Subcutaneous abdominal adipose tissue (tissue), 5 donors: ENCODE results near the gene ZC3HAV1L.
"Not testable (repeated sequence)": the region's sequence is repeated elsewhere in the genome, so short reads cannot be mapped to it uniquely, and the experiment has no call there.

ENCODE experiments used
- H3K27ac ChIP-seq: one replicate; pipeline ENCODE4 v1.7.0; 2013; ENCODE audit warnings: low read depth, mild to moderate bottlenecking, inconsistent platforms, low read length, moderate library complexity
- H3K27me3 ChIP-seq, 5 donors: one replicate each; pipeline ENCODE4 v1.7.0; 2013; ENCODE audit warnings: low read length in 5 of 5, inconsistent platforms in 1 of 5; ENCODE audit not compliant: control insufficient read depth in 5 of 5, insufficient read depth in 4 of 5
- H3K36me3 ChIP-seq, 5 donors: one replicate each; pipeline ENCODE4 v1.7.0; 2013; ENCODE audit warnings: low read length in 5 of 5; ENCODE audit not compliant: control insufficient read depth in 5 of 5, insufficient read depth in 5 of 5
- H3K4me1 ChIP-seq, 5 donors: one replicate each; pipeline ENCODE4 v1.7.0; 2013; ENCODE audit warnings: low read length in 5 of 5, mild to moderate bottlenecking in 3 of 5, moderate library complexity in 1 of 5; ENCODE audit not compliant: control insufficient read depth in 5 of 5, insufficient read depth in 5 of 5
- H3K4me3 ChIP-seq, 5 donors: one replicate each; pipeline ENCODE4 v1.7.0; 2013; ENCODE audit warnings: low read length in 5 of 5, low read depth in 1 of 5
- H3K9ac ChIP-seq, 5 donors: one replicate each; pipeline ENCODE4 v1.7.0; 2013; ENCODE audit warnings: low read length in 5 of 5, mild to moderate bottlenecking in 4 of 5, moderate library complexity in 3 of 5
- H3K9me3 ChIP-seq, 5 donors: one replicate each; pipeline ENCODE4 v1.7.0; 2013; ENCODE audit warnings: low read length in 5 of 5; ENCODE audit not compliant: control insufficient read depth in 5 of 5
- donor health status: healthy.
- donor health status: healthy.
- donor health status: healthy.
- donor health status: healthy.
- donor health status: healthy.

Gene ZC3HAV1L

DNA sequence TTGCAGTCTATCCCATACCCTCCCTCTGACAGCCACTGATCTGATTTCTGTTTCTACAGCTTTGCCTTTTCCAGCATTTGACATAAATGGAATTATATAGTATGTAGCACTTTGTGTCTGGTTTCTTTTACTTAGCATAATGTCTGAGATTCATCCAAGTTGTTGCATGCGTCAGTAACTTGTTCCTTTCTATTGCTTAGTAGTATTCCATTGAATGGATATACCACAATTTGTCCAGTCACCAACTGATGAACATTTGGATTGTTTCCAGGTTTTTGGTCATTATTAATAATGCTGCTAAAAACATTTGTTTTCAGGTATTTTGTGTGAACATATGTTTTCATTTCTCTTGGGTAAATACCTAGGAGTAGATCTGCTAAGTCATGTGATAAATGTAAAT is 48.2 kb downstream of the ZC3HAV1L start:
- H3K4me3 ChIP-seq, result peak overlapping the region in 1 of 5 donors; percentile 30
- no peaks in the 10 kb centered on the region for H3K27me3 ChIP-seq
- H3K27ac ChIP-seq, result no peak overlapping the region
- peaks cover 4 to 9% (median 7%) of the 10 kb centered on the region in 5 donors for H3K9me3 ChIP-seq
- no peaks in the 10 kb centered on the region for H3K36me3 ChIP-seq
- H3K9ac ChIP-seq, result no peak overlapping the region
- no peaks in the 10 kb centered on the region for H3K4me1 ChIP-seq

DNA sequence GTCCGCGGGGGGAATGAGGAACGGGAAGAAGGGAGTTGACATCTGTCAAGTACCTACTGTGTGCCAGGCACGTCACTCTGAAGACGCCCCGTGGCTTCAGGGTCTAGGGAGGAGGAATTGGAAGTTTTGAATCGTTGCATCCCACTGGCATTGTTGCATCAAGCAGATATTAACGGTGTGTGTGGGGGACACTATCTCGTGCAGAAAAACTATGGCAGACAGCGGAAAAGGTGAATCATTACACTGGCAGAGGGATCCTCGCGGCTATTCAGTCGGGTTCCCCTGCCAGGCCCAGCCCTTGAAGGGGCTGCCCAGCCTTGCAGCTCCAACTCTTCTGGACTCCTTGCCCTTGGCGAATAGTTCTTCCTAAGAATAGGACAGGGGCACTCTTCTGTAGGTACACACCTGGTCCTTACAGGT is 53.6 kb downstream of the ZC3HAV1L start:
- Histone ChIP-seq H3K27me3 (peaks cover 0 to 14% (median 11%) of the 10 kb centered on the region in 5 donors), H3K4me3 (peak overlapping the region; percentile 49 to 81 (median 63)), H3K27ac (no peak overlapping the region), H3K9ac (peak overlapping the region in 2 of 5 donors; percentile 59 to 67), H3K36me3 (no peaks in the 10 kb centered on the region), H3K4me1 (peaks cover 0 to 21% (median 16%) of the 10 kb centered on the region in 5 donors), H3K9me3 (no peaks in the 10 kb centered on the region)

DNA sequence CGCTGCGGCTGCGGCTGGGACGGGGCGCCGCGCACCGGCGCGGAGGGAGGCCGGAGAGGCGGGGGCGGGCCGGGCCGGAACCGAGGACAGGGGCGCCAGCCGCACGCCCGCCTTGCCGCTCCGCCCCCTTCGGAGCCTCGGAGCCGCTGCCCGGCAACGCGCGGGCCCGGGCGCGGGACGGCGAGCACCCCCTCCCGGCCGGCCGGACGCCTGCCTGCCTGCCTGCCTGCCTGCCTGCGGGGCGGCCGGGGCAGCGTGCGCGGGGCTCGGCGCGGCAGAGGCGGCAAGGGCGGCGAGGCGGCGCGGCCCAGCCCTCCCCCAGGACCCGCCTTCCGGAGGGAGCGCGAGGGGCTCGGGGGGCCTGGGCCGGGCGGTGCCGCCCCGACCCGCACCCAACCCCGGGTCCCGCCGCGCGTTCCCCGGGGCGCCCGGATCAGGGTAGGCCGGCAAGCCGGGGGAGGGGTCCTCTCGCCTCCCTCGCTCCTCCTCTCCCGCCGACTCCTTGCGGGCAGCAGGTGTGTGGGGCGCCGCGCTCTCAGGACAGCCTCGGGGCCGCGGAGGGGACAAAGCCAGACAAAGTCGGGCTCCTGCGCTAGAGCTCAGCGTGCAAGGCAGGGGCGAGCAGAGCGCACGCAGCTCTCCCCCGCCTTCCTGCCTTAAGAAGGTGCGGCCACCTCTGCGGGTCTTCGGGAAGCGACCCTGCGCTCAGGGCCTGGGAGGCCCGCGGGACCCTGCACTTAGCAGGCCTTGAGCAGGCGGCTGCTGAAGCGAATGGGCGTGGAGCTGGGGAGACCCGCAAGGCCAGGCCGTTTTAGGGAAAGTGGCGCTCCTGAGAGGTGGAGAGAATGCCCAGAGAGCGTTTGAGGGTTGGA is 54.3 kb downstream of the ZC3HAV1L start, which contains the start of gene KIAA1549:
Gene KIAA1549 (minus strand): TSS at position 58 of the 872 bp plus-strand sequence. CDS start 120 bp downstream, outside the sequence.
- H3K36me3 ChIP-seq, result no peaks in the 10 kb centered on the region
- peak within 1 kb of the TSS; percentile 67 to 81 (median 70) for H3K4me3 ChIP-seq
- no peaks in the 10 kb centered on the region for H3K9me3 ChIP-seq
- H3K27ac ChIP-seq, result no peak within 1 kb of the TSS
- peaks cover 0 to 14% (median 11%) of the 10 kb centered on the region in 5 donors for H3K27me3 ChIP-seq
- peak within 1 kb of the TSS in 4 of 5 donors; percentile 48 to 74 (median 64) for H3K9ac ChIP-seq
- H3K4me1 ChIP-seq, result peaks cover 0 to 21% (median 16%) of the 10 kb centered on the region in 5 donors

DNA sequence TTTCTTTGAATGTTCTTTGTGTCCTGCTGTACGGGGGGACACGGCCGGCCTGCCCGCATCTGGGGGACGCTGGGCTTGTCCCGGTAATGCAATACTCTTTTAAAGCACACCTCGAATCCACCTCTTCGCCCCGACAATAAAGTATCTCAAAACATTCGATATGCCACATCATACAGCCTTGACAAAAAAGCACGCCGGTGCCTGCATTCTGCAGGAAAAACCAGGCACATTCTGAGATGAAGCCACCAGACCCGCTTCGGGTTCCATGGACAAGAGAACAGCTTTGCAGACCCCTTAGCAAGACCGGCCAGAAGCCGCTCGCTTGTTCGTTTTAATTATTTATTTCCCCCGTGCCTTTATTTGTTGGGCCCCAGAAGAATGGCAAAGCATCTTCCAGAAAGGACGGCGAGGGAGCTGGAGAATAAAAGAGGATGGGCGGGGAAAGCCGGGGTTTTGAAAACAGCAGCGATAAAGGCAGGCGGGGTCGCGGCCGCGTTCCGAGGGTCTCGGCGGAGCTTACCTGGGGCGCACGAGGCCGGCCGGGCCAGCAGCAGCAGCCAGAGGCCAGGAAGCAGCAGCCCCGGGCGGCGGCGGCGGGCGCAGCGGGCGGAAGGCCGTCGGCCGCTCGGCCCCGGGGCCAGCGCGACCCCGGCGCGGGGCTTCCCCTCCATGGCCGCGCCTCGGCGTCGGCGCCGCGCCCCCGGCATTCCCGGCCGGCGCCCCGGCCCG is 55.1 kb downstream of the ZC3HAV1L start:
- H3K27me3 ChIP-seq, result peaks cover 0 to 14% (median 11%) of the 10 kb centered on the region in 5 donors
- H3K27ac ChIP-seq, result no peak overlapping the region
- H3K9ac ChIP-seq, result peak overlapping the region in 4 of 5 donors; percentile 48 to 74 (median 64)
- H3K4me1 ChIP-seq, result peaks cover 0 to 21% (median 16%) of the 10 kb centered on the region in 5 donors
- no peaks in the 10 kb centered on the region for H3K36me3 ChIP-seq
- H3K4me3 ChIP-seq, result peak overlapping the region; percentile 67 to 75 (median 70)
- H3K9me3 ChIP-seq, result no peaks in the 10 kb centered on the region

DNA sequence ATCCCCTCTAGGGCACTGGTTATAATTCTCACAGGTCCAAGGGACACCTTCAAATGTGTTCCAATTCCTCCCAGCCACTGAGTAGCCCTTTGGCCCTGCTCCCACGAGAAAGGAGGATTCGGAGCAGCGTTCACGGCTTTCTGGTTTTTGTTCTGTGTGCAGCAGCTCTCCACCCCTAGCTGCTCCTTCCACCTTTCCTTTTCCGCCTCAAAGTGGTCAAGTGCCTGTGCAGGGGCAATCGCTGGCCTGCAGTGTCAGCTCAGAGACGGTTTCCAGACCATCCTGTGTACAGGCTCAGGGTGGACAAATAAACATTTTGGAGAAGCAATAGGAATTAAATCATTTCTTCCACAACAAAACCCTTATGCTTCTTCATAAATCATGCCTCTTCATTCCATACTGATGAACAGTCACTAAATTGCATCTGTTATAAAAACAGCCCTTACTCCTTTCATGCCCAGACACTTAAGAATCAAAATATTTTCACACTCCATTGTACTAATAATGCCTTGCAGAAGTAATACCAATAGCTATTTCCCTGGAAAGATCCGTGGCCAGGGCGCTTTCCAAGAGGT is 55.8 kb downstream of the ZC3HAV1L start:
- H3K9ac ChIP-seq, result peak overlapping the region in 2 of 5 donors; percentile 63 to 64

DNA sequence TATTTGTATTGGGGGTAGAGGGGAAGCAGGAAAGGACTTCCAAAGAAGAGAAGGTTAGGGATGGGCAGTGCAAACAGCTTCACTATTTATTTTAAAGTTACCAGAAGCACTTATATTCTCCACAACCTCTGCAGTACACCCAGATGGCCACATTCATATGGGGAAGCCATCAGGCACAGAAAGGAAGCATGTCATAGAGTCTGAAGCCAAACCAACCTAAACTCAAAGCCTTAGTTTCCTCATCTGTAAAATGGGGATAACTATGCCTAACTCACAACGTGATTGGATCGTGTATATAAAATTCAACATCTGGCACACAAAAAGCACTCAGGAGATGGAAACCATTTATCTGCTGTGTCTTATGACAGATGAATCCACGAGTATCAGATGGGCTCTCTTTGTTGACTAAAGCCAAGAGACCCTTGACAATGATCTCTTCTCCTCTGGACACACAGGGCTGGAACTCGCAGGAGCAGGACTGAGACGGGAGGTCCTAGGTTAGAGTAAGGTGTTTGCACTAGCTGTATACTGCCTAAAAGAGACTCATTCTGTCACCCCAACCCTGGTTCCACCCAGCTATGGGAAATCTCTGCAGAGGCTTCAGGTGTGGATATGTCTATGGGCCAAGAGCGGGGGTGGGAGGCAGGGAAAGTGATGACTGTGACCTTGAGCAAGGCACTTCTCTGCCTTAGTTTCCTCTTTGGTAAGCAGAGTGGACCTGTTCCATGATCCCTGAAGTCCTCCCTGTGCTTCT is 56.4 kb downstream of the ZC3HAV1L start:
- Histone ChIP-seq H3K27me3 (peaks cover 0 to 14% (median 11%) of the 10 kb centered on the region in 5 donors), H3K4me1 (peaks cover 0 to 21% (median 16%) of the 10 kb centered on the region in 5 donors), H3K9me3 (no peaks in the 10 kb centered on the region), H3K27ac (no peak overlapping the region), H3K9ac (no peak overlapping the region), H3K36me3 (no peaks in the 10 kb centered on the region), H3K4me3 (no peak overlapping the region)

More for the DNA sequence above, 55.8 kb downstream of the ZC3HAV1L start:
- peaks cover 0 to 14% (median 11%) of the 10 kb centered on the region in 5 donors for H3K27me3 ChIP-seq
- H3K36me3 ChIP-seq, result no peaks in the 10 kb centered on the region
- H3K27ac ChIP-seq, result no peak overlapping the region
- peaks cover 0 to 21% (median 16%) of the 10 kb centered on the region in 5 donors for H3K4me1 ChIP-seq
- no peaks in the 10 kb centered on the region for H3K9me3 ChIP-seq
- peak overlapping the region in 4 of 5 donors; percentile 67 to 75 (median 72) for H3K4me3 ChIP-seq

DNA sequence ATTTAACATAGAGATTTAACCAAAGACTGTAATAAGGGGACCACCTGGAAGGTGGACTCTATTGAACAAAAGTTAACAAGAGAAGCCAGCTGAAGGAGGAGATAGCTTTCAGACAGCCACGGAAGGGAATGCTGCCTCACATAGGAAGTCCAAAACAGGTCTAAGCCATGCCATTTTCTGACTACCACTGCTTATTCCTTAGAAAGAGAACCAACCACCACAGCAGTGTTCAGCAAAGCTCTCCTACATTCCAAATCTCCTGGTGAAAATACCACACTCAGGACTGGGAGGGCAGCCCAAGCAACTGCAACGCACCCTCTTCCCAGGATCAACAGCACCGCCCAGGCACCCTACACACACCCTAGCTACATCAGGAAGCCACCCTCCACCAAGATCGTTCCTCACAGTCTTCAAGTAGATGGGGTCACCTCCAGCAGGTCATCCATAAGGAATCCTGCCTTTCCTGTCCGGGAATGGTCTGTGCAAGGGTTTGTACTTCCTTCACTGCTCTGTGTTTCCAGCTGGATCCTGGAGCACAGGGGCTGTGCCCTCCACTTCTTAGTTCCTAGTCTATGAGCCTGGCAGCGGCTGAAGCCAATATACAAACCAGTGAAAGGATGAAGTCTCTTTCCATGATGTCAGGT is 57.2 kb downstream of the ZC3HAV1L start:
- Histone ChIP-seq H3K4me3 (no peak overlapping the region), H3K4me1 (peaks cover 0 to 21% (median 16%) of the 10 kb centered on the region in 5 donors), H3K36me3 (no peaks in the 10 kb centered on the region), H3K27me3 (peaks cover 0 to 14% (median 11%) of the 10 kb centered on the region in 5 donors), H3K27ac (no peak overlapping the region), H3K9me3 (no peaks in the 10 kb centered on the region), H3K9ac (no peak overlapping the region)

DNA sequence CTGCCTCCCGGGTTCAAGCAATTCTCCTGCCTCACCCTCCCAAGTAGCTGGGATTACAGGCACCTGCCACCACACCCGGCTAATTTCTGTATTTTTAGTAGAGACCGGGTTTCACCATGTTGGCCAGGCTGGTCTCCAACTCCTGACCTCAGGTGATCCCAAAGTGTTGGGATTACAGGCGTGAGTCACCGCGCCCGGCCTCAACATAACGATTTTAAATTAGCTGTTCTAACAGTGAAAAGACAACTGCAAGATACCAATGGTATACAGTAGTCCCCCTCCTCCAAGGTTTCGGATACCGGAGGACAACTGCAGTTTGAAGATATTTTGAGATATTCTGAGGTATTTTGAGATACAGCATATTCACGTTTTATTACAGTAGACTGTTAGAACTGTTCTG is 59.7 kb downstream of the ZC3HAV1L start:
- H3K4me1 ChIP-seq, result peaks cover 0 to 12% (median 10%) of the 10 kb centered on the region in 5 donors
- H3K27me3 ChIP-seq, result peaks cover 0 to 14% (median 11%) of the 10 kb centered on the region in 5 donors
- H3K27ac ChIP-seq, H3K36me3 ChIP-seq, H3K9me3 ChIP-seq, H3K9ac ChIP-seq, H3K4me3 ChIP-seq: not testable (repeated sequence)
